HL-60 (cell line): ENCODE data around the gene TIMM29.

Experiments used
- CTCF ChIP-seq: IDR thresholded peaks from one replicate; pipeline ENCODE4 v1.5.1; 2011; ENCODE audit warnings: low read length, control low read depth, inconsistent platforms; ENCODE audit not compliant: insufficient read depth
- GABPA ChIP-seq: IDR thresholded peaks from 2 replicates; pipeline ENCODE4 v1.6.1; 2012; ENCODE audit warnings: low read depth
- SPI1 ChIP-seq: IDR thresholded peaks from 2 replicates; pipeline ENCODE4 v1.6.1; 2012; ENCODE audit warnings: low read depth, mild to moderate bottlenecking, borderline replicate concordance
- TF ChIP-seq, protein P1 (sequence below): IDR thresholded peaks from 2 replicates; pipeline ENCODE4 v1.6.1; 2012; ENCODE audit warnings: low read depth; ENCODE audit not compliant: insufficient replicate concordance

- TF ChIP-seq CTCF = no peak
- no peak for TF ChIP-seq SPI1
- no peak for TF ChIP-seq GABPA
- TF ChIP-seq, protein P1, sequence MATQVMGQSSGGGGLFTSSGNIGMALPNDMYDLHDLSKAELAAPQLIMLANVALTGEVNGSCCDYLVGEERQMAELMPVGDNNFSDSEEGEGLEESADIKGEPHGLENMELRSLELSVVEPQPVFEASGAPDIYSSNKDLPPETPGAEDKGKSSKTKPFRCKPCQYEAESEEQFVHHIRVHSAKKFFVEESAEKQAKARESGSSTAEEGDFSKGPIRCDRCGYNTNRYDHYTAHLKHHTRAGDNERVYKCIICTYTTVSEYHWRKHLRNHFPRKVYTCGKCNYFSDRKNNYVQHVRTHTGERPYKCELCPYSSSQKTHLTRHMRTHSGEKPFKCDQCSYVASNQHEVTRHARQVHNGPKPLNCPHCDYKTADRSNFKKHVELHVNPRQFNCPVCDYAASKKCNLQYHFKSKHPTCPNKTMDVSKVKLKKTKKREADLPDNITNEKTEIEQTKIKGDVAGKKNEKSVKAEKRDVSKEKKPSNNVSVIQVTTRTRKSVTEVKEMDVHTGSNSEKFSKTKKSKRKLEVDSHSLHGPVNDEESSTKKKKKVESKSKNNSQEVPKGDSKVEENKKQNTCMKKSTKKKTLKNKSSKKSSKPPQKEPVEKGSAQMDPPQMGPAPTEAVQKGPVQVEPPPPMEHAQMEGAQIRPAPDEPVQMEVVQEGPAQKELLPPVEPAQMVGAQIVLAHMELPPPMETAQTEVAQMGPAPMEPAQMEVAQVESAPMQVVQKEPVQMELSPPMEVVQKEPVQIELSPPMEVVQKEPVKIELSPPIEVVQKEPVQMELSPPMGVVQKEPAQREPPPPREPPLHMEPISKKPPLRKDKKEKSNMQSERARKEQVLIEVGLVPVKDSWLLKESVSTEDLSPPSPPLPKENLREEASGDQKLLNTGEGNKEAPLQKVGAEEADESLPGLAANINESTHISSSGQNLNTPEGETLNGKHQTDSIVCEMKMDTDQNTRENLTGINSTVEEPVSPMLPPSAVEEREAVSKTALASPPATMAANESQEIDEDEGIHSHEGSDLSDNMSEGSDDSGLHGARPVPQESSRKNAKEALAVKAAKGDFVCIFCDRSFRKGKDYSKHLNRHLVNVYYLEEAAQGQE = no peak
Observed at GRCh38 chr19:10976131-10976892, 47.7 kb downstream of the TIMM29 start.
